ENCODE results near the gene ESYT2. TPM values are rescaled to one million over a fixed set of nuclear protein-coding genes. Genes with fewer than 3 reads are reported as not detected.
A peak's percentile ranks its signal among the peaks of the same experiment; 100 is the strongest.

ESYT2 gene
- total RNA-seq, 1 donor from 2014 or later: 62.4 TPM

DNA sequence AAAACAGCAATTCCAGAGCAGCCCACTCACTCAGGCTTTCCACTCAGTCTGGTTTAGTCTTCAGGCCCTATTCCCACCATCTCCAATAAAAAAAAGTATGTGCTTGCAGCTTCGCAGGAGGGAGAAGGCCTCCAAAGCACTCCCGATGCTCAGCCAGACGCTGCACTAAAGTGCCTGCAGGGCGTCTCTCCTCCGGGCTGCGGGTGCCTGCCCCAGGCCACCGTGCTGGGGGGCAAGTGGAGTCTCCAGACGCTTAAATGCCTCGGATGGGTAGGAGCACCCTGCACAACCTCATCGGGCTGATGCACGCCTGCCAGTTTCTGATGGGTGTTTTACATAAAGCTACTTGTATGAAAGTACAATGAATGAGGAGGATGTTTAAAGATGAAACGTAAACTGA is 93.4 kb downstream of the ESYT2 start:
- DNase-seq (ENCODE audit: low spot score): no peak
- no peaks in the 10 kb centered on the region for H3K4me1 Mint-ChIP-seq (ENCODE audit: low read depth)
- no peak overlapping the region for H3K27ac Mint-ChIP-seq
- peaks cover 66% of the 10 kb centered on the region for H3K36me3 Mint-ChIP-seq (ENCODE audit: low read depth)
- H3K4me3 Mint-ChIP-seq (ENCODE audit: low read depth): no peak overlapping the region
- no peaks in the 10 kb centered on the region for H3K27me3 Mint-ChIP-seq (ENCODE audit: low read depth)
- intact Hi-C loops (cut with micrococcal nuclease): no loop called here
- H3K9me3 Mint-ChIP-seq: no peaks in the 10 kb centered on the region

DNA sequence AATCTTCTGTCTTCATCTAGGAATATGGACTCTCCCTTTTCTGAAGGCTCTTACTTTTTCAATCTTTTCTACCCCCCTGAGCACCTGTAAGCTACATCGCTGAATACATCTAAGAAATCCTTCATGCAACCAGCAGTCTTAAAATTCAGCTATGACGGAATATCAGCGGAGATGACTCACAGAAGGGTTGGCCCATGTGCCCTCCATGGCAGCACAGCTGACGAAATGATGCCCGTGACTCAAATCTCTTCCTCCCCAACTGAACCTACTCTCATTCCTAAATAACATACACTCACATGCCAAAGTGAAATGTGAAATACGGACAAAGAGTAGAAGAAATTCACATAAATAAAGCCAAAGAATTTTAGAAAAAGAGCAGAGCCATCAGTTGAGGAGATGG is 94.4 kb downstream of the ESYT2 start:
- Mint-ChIP-seq H3K27me3 (ENCODE audit: low read depth) (no peaks in the 10 kb centered on the region), H3K9me3 (no peaks in the 10 kb centered on the region), H3K4me3 (ENCODE audit: low read depth) (no peak overlapping the region), H3K27ac (no peak overlapping the region), H3K36me3 (ENCODE audit: low read depth) (peaks cover 62% of the 10 kb centered on the region), H3K4me1 (ENCODE audit: low read depth) (no peaks in the 10 kb centered on the region)
- intact Hi-C loops (cut with micrococcal nuclease): no loop called here
- DNase-seq (ENCODE audit: low spot score): no peak

DNA sequence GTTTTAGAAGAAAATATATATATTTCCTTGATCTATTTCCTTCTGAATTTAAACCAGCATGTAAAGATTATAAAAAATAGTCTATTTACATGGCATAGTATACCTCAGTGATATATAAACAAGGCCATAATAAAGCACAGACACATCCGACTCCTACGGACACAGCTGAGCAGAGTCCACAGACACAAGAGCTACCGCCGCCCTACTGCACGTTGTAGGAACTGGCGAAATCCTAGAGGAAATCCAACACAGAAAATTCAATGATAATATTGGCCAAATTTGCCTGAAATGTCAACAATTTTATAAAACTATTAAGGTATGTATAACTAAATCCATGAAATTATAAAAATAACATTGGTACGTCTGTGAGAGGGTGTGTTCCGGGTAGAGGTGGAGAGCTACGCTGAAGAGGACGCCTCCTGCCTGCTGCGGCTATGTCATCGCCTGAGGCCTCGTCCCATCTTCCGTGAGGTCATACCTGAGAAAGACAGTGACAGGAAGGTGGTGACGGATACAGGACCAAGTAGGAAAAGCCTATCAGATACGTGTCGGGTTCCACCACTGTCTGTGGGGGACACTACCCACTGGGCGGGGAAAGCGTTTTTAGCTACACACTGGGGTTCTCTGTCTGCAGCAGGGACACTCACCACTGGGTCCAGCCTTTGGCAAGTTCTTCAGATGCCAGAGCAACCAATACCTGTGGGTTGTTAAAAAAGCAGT is 95.4 kb downstream of the ESYT2 start:
- no peaks in the 10 kb centered on the region for H3K9me3 Mint-ChIP-seq
- no peaks in the 10 kb centered on the region for H3K27me3 Mint-ChIP-seq (ENCODE audit: low read depth)
- DNase-seq (ENCODE audit: low spot score): no peak
- H3K4me1 Mint-ChIP-seq (ENCODE audit: low read depth): no peaks in the 10 kb centered on the region
- intact Hi-C loops (cut with micrococcal nuclease): no loop called here
- peaks cover 61% of the 10 kb centered on the region for H3K36me3 Mint-ChIP-seq (ENCODE audit: low read depth)
- H3K27ac Mint-ChIP-seq: no peak overlapping the region
- H3K4me3 Mint-ChIP-seq (ENCODE audit: low read depth): no peak overlapping the region

DNA sequence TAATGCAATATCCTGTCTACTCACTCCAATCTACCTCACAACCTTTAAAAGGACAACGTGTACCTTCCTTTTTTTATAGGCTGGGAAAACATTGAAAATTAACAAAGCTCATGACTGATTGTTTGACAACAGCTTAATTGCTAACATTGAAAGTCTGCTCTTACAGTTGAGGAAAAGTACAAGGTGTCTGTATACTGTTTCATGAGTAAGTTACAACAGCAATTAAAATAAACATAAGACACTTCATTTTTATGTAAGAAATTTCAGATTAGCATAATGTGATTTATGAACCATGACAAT is 96.1 kb downstream of the ESYT2 start:
- Mint-ChIP-seq H3K27ac (no peak overlapping the region), H3K9me3 (no peaks in the 10 kb centered on the region), H3K27me3 (ENCODE audit: low read depth) (no peaks in the 10 kb centered on the region), H3K36me3 (ENCODE audit: low read depth) (peaks cover 54% of the 10 kb centered on the region), H3K4me1 (ENCODE audit: low read depth) (no peaks in the 10 kb centered on the region), H3K4me3 (ENCODE audit: low read depth) (no peak overlapping the region)
- DNase-seq (ENCODE audit: low spot score): no peak
- intact Hi-C loops (cut with micrococcal nuclease): no loop called here

DNA sequence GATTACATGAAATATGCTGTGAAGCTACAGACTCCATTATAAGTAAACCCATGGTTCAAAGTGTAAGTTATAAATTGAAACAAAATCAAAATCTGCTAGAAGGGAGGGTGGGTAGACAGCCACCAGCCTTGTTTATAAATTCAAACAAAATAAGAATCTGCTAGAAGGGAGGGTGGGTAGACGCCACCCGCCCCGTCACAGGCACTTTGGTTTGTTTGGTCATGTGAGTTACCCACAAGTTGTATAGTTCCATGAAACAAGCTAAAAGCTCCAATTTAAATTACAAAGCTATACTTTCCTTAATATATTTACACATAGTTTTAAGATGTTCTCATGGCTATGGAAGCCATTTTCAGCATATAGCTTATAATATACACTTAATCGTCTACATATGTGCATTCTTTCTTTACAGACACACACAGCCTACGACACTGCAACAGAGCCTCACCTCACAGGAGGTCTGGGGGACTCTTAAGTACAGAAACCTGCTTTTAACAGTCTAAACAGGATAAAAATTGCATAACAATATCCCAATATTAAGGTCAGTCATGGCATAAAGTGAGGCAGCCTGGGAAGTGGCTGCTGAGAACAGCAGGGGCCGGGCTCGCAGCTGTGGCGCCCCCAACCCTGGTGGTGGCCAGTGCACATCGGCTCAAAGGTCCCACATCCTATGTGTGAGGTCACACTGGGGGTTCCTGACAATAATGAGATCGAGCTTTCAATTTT is 96.7 kb downstream of the ESYT2 start:
- H3K27me3 Mint-ChIP-seq (ENCODE audit: low read depth): no peaks in the 10 kb centered on the region
- H3K4me3 Mint-ChIP-seq (ENCODE audit: low read depth): no peak overlapping the region
- no peak overlapping the region for H3K27ac Mint-ChIP-seq
- H3K4me1 Mint-ChIP-seq (ENCODE audit: low read depth): no peaks in the 10 kb centered on the region
- H3K9me3 Mint-ChIP-seq: no peaks in the 10 kb centered on the region
- DNase-seq (ENCODE audit: low spot score): no peak
- intact Hi-C loops (cut with micrococcal nuclease): no loop called here
- H3K36me3 Mint-ChIP-seq (ENCODE audit: low read depth): peaks cover 49% of the 10 kb centered on the region

DNA sequence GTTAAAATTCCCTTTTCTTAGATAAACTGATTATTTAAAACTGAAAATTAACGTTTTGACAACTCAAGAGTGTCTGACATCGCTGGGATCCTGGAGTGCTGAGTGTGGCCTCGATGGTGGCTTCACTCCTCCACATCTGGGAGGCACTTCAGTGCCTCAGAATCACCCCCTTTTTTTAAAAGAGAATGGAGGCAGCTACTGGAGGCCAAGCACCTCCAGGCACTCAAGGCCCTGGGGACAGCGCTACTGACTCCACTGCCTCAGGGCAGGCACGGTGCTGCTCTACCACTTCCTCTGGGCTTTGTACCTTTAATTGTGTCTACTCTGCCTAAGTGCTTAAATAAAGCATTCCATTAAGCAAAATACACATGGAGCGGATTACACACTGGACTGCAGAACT is 97.5 kb downstream of the ESYT2 start:
- no peak for DNase-seq (ENCODE audit: low spot score)
- Mint-ChIP-seq H3K4me3 (ENCODE audit: low read depth) (no peak overlapping the region), H3K27ac (no peak overlapping the region), H3K4me1 (ENCODE audit: low read depth) (no peaks in the 10 kb centered on the region), H3K36me3 (ENCODE audit: low read depth) (peaks cover 40% of the 10 kb centered on the region), H3K9me3 (no peaks in the 10 kb centered on the region), H3K27me3 (ENCODE audit: low read depth) (no peaks in the 10 kb centered on the region)
- intact Hi-C loops (cut with micrococcal nuclease): no loop called here

DNA sequence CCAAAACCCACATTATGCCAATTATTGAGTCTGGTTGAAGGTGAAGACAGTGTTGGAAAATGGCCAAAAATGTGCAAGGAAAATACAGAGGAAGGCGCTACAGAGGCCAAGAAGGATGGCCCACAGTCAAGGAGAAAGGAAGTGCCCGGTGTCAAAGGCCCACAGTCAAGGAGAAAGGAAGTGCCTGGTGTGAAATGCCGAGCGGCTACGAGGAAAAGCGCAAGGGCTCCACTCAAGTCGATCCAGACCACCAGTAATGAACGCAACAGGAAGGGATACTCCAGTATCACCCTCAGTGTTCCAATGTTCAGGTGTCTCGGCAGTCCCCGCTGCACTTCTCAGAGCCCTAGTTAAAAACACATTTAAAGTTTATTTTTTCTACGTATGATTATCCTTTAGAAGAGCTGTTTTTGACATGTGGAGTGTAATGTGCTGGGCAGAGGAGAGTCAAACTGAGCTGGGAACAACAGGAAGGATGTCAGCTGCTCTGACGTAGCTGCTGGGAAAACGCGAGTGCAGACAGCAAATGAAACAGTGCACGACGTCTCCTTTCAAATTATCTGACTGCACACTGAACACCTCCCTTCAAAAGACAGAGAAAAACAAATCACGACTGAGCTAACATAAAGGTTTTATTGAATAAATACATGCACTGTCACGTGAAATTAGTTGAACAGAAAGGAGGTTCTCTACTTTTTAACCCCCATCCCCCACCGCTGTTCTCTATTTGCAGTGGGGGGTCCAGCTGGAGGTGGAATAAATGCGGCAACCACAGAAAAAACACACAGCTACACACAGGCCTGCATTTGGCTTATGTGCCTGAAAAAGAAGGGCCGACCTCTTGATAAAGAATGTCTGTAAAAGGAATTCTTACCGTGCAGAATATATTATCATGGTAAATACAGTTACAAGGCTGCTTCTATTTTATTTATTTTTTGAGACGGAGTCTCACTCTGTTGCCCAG is 98.6 kb downstream of the ESYT2 start:
- no peak overlapping the region for H3K4me3 Mint-ChIP-seq (ENCODE audit: low read depth)

DNA sequence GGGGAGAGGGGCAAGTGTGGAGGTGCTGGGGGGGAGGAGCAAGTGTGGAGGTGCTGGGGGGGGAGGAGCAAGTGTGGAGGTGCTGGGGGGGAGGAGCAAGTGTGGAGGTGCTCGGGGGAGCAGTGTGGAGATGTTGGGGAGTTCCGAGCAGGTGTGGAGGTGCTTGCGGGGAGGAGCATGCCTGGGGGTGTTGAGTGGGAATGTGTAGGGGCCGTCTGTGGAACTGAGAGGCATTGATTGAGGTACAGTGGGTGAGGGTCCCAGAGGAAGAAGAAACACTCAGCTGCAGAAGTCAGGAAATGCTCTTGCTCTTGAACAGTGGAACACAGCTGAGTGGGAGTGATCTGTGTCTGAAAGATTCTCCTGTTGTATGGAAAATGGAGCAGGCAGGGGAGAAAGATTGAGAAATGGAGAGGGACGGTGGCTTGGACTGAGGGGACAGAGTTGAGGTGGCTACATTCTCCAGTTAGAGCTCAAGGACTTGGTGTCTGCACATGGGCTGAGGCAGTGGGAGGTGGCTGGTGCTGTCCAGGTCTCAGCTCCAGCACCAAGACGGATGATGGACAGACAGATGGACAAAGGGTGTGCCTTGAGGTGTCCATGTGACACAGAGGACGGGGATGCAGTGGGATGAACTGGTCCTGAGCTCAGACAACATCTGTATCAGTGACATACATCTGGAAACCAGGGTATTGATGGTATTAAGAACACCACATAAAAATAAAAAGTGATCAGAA is 99.5 kb downstream of the ESYT2 start:
- Mint-ChIP-seq H3K27ac (peak overlapping the region; percentile 1), H3K36me3 (ENCODE audit: low read depth) (peaks cover 23% of the 10 kb centered on the region), H3K4me1 (ENCODE audit: low read depth) (no peaks in the 10 kb centered on the region), H3K27me3 (ENCODE audit: low read depth) (no peaks in the 10 kb centered on the region), H3K9me3 (no peaks in the 10 kb centered on the region), H3K4me3 (ENCODE audit: low read depth) (no peak overlapping the region)
- no peak for DNase-seq (ENCODE audit: low spot score)
- intact Hi-C loops (cut with micrococcal nuclease): no loop called here

More for the DNA sequence above, 98.6 kb downstream of the ESYT2 start:
- H3K36me3 Mint-ChIP-seq (ENCODE audit: low read depth): peaks cover 31% of the 10 kb centered on the region
- intact Hi-C loops (cut with micrococcal nuclease): no loop called here
- H3K4me1 Mint-ChIP-seq (ENCODE audit: low read depth): no peaks in the 10 kb centered on the region
- H3K27ac Mint-ChIP-seq: peak overlapping the region; percentile 1
- no peaks in the 10 kb centered on the region for H3K27me3 Mint-ChIP-seq (ENCODE audit: low read depth)
- H3K9me3 Mint-ChIP-seq: no peaks in the 10 kb centered on the region
- DNase-seq (ENCODE audit: low spot score): no peak

DNA sequence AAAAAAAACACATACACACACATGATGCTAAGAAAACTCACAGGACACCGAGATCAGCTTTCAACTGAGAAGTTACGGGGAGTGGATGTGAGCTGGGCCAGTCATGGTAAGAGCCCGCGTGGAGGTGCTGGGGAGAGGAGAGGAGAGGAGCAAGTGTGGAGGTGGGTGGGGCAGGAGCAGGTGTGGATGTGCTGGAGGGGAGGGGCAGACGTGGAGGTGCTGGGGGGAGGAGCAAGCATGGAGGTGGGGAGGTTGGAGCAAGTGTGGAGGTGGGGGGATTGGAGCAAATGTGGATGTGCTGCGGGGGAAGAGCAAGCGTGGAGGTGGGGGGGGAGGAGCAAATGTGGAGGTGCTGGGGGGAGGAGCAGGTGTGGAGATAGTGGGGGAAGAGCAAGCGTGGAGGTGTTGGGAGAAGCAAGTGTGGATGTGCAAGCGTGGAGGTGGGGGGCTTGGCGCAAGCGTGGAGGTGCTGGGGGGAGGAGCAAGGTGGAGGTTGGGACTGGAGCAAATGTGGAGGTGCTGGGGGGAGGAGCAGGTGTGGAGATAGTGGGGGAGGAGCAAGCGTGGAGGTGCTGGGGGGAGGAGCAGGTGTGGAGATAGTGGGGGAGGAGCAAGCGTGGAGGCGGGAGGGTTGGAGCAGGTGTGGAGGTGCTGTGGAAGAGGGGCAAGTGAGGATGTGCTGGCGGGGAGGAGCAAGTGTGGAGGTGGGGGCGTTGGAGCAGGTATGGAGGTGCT is 100.2 kb downstream of the ESYT2 start:
- Mint-ChIP-seq H3K4me3 (ENCODE audit: low read depth) (no peak overlapping the region), H3K27me3 (ENCODE audit: low read depth) (no peaks in the 10 kb centered on the region), H3K4me1 (ENCODE audit: low read depth) (no peaks in the 10 kb centered on the region), H3K36me3 (ENCODE audit: low read depth) (peaks cover 15% of the 10 kb centered on the region), H3K27ac (no peak overlapping the region), H3K9me3 (no peaks in the 10 kb centered on the region)
- no peak for DNase-seq (ENCODE audit: low spot score)
- intact Hi-C loops (cut with micrococcal nuclease): no loop called here

DNA sequence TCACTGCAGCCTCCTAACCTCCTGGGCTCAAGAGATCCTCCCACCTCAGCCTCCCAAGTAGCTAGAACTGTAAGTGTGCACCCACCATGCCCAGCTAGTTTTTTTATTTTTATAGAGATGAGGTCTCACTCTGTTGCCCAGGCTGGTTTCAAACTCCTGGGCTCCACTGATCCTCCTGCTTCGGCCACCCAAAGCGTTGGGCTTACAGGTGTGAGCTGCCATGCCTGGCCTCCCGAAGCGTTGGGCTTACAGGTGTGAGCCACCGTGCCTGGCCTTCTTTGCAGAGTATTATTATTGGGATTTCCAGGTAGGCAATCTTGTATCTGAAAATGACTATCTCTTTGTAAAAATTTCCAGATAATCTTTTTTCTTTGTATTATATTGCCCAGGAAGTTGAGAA is 101.6 kb downstream of the ESYT2 start:
- H3K4me1 Mint-ChIP-seq (ENCODE audit: low read depth): no peaks in the 10 kb centered on the region
- H3K27me3 Mint-ChIP-seq (ENCODE audit: low read depth): no peaks in the 10 kb centered on the region
- intact Hi-C loops (cut with micrococcal nuclease): no loop called here
- no peak overlapping the region for H3K4me3 Mint-ChIP-seq (ENCODE audit: low read depth)
- H3K36me3 Mint-ChIP-seq (ENCODE audit: low read depth): peaks cover 11% of the 10 kb centered on the region
- no peak overlapping the region for H3K27ac Mint-ChIP-seq
- H3K9me3 Mint-ChIP-seq: no peaks in the 10 kb centered on the region
- no peak for DNase-seq (ENCODE audit: low spot score)

DNA sequence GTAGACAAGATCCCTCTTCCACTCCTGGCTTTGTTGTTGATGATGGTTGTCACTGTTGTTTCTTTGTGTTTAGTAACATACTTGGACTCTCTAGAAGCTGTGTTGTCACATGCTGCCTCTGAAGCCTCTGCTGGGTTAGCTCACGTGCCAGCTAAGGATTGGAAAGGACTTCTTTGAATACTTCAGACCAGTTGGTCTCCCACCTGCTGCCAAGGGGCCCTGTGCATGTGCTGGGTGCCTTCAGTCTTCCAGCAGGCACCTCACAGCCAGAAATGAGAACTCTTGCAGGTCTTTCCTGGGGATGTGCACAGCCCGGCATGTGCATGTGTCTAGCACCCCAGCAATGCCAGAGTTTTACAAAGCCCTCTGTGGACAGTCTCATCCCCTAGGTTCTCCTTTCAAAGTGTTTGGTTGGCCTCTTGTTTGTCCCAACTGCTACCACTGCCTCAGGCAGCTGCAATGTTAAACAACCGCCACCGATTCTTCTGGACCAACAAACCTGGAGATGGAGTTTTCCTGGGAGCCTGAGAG is 103.0 kb downstream of the ESYT2 start:
- DNase-seq (ENCODE audit: low spot score): no peak
- peaks cover 11% of the 10 kb centered on the region for H3K36me3 Mint-ChIP-seq (ENCODE audit: low read depth)
- H3K27me3 Mint-ChIP-seq (ENCODE audit: low read depth): no peaks in the 10 kb centered on the region
- H3K4me3 Mint-ChIP-seq (ENCODE audit: low read depth): no peak overlapping the region
- H3K4me1 Mint-ChIP-seq (ENCODE audit: low read depth): no peaks in the 10 kb centered on the region
- H3K9me3 Mint-ChIP-seq: no peaks in the 10 kb centered on the region
- H3K27ac Mint-ChIP-seq: no peak overlapping the region
- intact Hi-C loops (cut with micrococcal nuclease): no loop called here

DNA sequence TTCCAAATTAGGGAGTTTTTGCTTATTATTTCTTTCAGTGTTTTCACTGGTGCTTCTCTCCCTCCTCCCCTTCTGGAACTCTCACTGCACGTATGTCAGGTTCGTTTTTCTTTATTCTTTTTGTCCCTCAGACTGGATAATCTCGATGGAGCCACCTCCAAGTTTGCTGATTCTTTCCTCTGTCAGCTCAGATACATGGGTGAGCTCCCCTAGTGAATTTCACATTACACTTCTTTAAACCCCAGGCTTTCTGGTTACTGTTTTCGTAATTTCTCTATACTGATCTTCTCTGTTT is 103.9 kb downstream of the ESYT2 start:
- Mint-ChIP-seq H3K27me3 (ENCODE audit: low read depth) (no peaks in the 10 kb centered on the region), H3K27ac (no peak overlapping the region), H3K36me3 (ENCODE audit: low read depth) (peaks cover 10% of the 10 kb centered on the region), H3K4me1 (ENCODE audit: low read depth) (no peaks in the 10 kb centered on the region), H3K4me3 (ENCODE audit: low read depth) (no peak overlapping the region), H3K9me3 (no peaks in the 10 kb centered on the region)
- intact Hi-C loops (cut with micrococcal nuclease): no loop called here
- DNase-seq (ENCODE audit: low spot score): no peak

Data from activated T-helper 2 cell treated with anti-CD3 and anti-CD28 coated beads, Interferon-gamma antibody, Interleukin-2, Interleukin-4, amounts not matched to agents 10 μg/mL and 5 μg/mL and 100 μg/mL, durations not matched to agents 14 hours and 24 hours and 36 hours (primary cell).